MM.1S (cell line): Measurements from ENCODE around the gene MTFR2.

ENCODE experiments used
- DNase-seq: peaks from one replicate; pipeline ENCODE4 v3.0.0-alpha.2; 2015
- H2AFZ ChIP-seq: fragments of 300-600 bp; sonication (generic); 2 replicates; pipeline ENCODE4 v1.6.0; 2016; ENCODE audit warnings: antibody characterized with exemption, low read length
- H3F3A ChIP-seq: fragments of 300-600 bp; sonication (generic); 2 replicates; pipeline ENCODE4 v1.6.1; 2016; ENCODE audit warnings: mild to moderate bottlenecking, antibody characterized with exemption, low read length, moderate library complexity, mixed read lengths; ENCODE audit not compliant: insufficient read depth
- H3K27ac ChIP-seq: fragments of 300-600 bp; sonication (generic); 2 replicates; pipeline ENCODE4 v1.5.1; 2016; ENCODE audit warnings: mild to moderate bottlenecking, low read length
- H3K27me3 ChIP-seq: fragments of 300-600 bp; sonication (generic); replicated peaks from 2 replicates; pipeline ENCODE4 v1.6.0; 2016; ENCODE audit warnings: low read length; ENCODE audit not compliant: insufficient read depth
- H3K36me3 ChIP-seq: fragments of 300-600 bp; sonication (generic); replicated peaks from 2 replicates; pipeline ENCODE4 v1.6.1; 2016; ENCODE audit warnings: mild to moderate bottlenecking, low read length, mixed read lengths; ENCODE audit not compliant: insufficient read depth
- H3K4me1 ChIP-seq: fragments of 300-600 bp; sonication (generic); 2 replicates; pipeline ENCODE4 v1.6.1; 2016; ENCODE audit warnings: low read length, mixed read lengths
- H3K4me2 ChIP-seq: fragments of 300-600 bp; sonication (generic); 2 replicates; pipeline ENCODE4 v1.6.0; 2016; ENCODE audit warnings: low read depth, low read length
- H3K4me3 ChIP-seq: fragments of 300-600 bp; sonication (generic); 2 replicates; pipeline ENCODE4 v1.5.1; 2016; ENCODE audit warnings: low read length, mixed read lengths
- H3K79me2 ChIP-seq: fragments of 300-600 bp; sonication (generic); 2 replicates; pipeline ENCODE4 v1.6.1; 2016; ENCODE audit warnings: mixed run types, low read length, mixed read lengths
- H3K9ac ChIP-seq: fragments of 300-600 bp; sonication (generic); 2 replicates; pipeline ENCODE4 v1.6.1; 2016; ENCODE audit warnings: low read length, mixed read lengths
- H3K9me2 ChIP-seq: fragments of 300-600 bp; sonication (generic); replicated peaks from 2 replicates; pipeline ENCODE4 v1.6.1; 2016; ENCODE audit warnings: mild to moderate bottlenecking, low read length, mixed read lengths; ENCODE audit not compliant: insufficient read depth
- H3K9me3 ChIP-seq: fragments of 300-600 bp; sonication (generic); replicated peaks from 2 replicates; pipeline ENCODE4 v1.6.1; 2016; ENCODE audit warnings: mild to moderate bottlenecking, low read length, mixed read lengths; ENCODE audit not compliant: insufficient read depth
- H4K20me1 ChIP-seq: fragments of 300-600 bp; sonication (generic); 2 replicates; pipeline ENCODE4 v1.6.1; 2016; ENCODE audit warnings: mild to moderate bottlenecking, low read length, moderate library complexity, mixed read lengths; ENCODE audit not compliant: insufficient read depth
- EZH2 ChIP-seq: fragments of 300-600 bp; sonication (generic); optimal IDR thresholded peaks from 2 replicates; pipeline ENCODE3; 2017; ENCODE audit warnings: low read depth, mild to moderate bottlenecking, antibody characterized with exemption, low read length, mixed read lengths
- EZH2phosphoT487 ChIP-seq: fragments of 300-600 bp; sonication (generic); IDR thresholded peaks from 2 replicates; pipeline ENCODE4 v1.6.1; 2018; ENCODE audit warnings: antibody characterized with exemption, low read length
- TF ChIP-seq, protein P1 (sequence below): fragments of 300-600 bp; sonication (generic); IDR thresholded peaks from 2 replicates; pipeline ENCODE4 v1.5.1; 2016; ENCODE audit warnings: antibody characterized with exemption, low read length, mixed read lengths

MTFR2 gene

DNA sequence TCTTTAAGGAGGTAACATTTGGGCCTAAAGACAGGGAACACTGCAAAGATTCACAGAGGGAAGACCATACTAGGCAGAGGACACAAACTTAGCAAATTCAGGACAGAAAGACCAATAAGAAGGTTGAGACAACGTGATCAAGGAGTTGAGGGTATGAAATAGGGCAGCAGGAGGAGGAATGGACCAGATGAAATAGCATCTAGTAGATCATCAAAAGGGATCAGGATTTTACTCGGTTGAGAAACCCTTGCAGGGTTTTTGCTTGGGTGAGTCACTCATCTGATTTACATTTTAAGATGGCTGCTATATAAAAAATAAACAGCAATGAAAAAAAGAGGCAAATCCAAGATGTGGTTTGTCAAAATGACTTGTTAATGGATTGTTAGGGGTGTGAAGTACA, 34.8 kb upstream of the MTFR2 start:
- DNase-seq: no peak
- Histone ChIP-seq H3K9ac (no peak overlapping the region), H3K27ac (no peak overlapping the region), H2AFZ (no peak overlapping the region), H3K4me3 (no peak overlapping the region), H3F3A (peaks cover 4% of the 10 kb centered on the region; the same call in 1 of the 2 replicates), H3K36me3 (0 out of 2 replicates have a peak, but pooled peaks cover 13% of the 10 kb centered on the region), H3K27me3 (no peaks in the 10 kb centered on the region), H3K9me3 (no peaks in the 10 kb centered on the region), H3K9me2 (no peaks in the 10 kb centered on the region), H3K4me2 (peak overlapping the region; percentile 28; the same call in 1 of the 2 replicates), H3K4me1 (peaks cover 30% of the 10 kb centered on the region), H4K20me1 (peaks cover 92% of the 10 kb centered on the region), H3K79me2 (peaks cover 96% of the 10 kb centered on the region)
- TF ChIP-seq EZH2 (no peak), EZH2phosphoT487 (no peak)
- TF ChIP-seq, protein P1, sequence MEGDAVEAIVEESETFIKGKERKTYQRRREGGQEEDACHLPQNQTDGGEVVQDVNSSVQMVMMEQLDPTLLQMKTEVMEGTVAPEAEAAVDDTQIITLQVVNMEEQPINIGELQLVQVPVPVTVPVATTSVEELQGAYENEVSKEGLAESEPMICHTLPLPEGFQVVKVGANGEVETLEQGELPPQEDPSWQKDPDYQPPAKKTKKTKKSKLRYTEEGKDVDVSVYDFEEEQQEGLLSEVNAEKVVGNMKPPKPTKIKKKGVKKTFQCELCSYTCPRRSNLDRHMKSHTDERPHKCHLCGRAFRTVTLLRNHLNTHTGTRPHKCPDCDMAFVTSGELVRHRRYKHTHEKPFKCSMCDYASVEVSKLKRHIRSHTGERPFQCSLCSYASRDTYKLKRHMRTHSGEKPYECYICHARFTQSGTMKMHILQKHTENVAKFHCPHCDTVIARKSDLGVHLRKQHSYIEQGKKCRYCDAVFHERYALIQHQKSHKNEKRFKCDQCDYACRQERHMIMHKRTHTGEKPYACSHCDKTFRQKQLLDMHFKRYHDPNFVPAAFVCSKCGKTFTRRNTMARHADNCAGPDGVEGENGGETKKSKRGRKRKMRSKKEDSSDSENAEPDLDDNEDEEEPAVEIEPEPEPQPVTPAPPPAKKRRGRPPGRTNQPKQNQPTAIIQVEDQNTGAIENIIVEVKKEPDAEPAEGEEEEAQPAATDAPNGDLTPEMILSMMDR: no peak

DNA sequence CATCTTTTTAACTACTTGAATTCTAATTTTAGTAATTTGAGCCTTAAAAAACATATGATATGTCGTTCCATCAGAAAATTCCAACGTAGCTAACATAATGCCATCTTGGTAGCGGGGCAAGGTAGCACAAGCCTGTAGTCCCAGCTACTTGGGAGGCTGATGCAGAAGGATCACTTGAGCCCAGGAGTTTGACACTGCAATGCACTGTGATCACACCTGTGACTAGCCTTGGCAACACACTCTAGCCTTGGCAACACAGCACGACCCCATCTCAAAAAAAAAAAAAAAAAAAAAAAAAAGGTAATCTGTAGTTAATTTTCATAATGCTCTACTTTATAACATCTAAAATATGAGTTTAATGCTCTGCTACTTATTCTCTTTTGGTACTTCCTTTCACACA, 32.8 kb upstream of the MTFR2 start:
- Histone ChIP-seq H3K36me3 (peaks cover 17% of the 10 kb centered on the region; the same call in 1 of the 2 replicates), H3F3A (no peaks in the 10 kb centered on the region), H3K4me3 (no peak overlapping the region), H3K4me1 (peaks cover 26% of the 10 kb centered on the region), H3K9me2 (no peaks in the 10 kb centered on the region), H3K9me3 (no peaks in the 10 kb centered on the region), H3K27me3 (no peaks in the 10 kb centered on the region), H3K4me2 (no peak overlapping the region), H3K9ac (no peak overlapping the region), H3K79me2 (peaks cover 97% of the 10 kb centered on the region), H3K27ac (no peak overlapping the region), H2AFZ (no peak overlapping the region), H4K20me1 (peaks cover 91% of the 10 kb centered on the region)
- TF ChIP-seq EZH2phosphoT487 (no peak), EZH2 (no peak)
- TF ChIP-seq, protein P1: no peak
- no peak for DNase-seq

DNA sequence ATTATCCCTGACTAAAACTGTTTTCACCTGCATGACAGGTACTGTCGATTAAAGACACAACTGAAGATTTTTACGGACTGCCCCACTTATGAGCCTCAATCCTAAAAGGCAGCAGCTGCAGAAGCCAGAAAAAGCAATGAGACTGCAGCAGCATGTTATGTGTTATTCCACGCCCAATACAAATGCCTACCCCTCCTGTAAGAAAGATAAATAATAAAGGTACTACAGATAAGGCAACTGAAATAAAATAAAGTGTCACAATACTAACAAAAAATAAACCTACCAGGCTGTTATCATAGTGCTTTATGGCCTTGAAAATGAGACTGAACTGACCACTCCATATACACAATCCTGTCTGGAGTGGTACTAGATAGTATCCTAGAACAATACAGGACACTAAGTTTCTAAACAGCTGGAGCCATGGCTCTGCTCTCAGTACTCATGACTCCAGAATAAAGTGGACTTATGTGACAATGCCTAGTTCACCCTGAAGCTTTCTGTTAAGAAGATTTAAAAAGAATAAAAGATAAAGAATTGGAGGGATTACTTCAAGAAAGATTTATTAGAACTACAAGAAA, 30.0 kb upstream of the MTFR2 start:
- no peak for DNase-seq
- Histone ChIP-seq H4K20me1 (peaks cover 74% of the 10 kb centered on the region), H3K36me3 (peaks cover 23% of the 10 kb centered on the region; the same call in 1 of the 2 replicates), H3K9me2 (no peaks in the 10 kb centered on the region), H3K4me3 (no peak overlapping the region), H3K9ac (no peak overlapping the region), H3K9me3 (no peaks in the 10 kb centered on the region), H3K27ac (no peak overlapping the region), H3K27me3 (no peaks in the 10 kb centered on the region), H3K79me2 (peaks cover 91% of the 10 kb centered on the region), H3K4me1 (peaks cover 16% of the 10 kb centered on the region), H2AFZ (no peak overlapping the region), H3F3A (no peaks in the 10 kb centered on the region), H3K4me2 (no peak overlapping the region)
- TF ChIP-seq, protein P1: no peak
- TF ChIP-seq EZH2 (no peak), EZH2phosphoT487 (no peak)
